Upper lobe of left lung (tissue), 6 donors: ENCODE measurements around the gene PKIB. TPM values are rescaled to one million over a fixed set of nuclear protein-coding genes. Genes with fewer than 3 reads are reported as not detected.
A peak's percentile ranks its signal among the peaks of the same experiment; 100 is the strongest.

Experiments used
- ATAC-seq, 2 donors: fragments of 200-7000 bp; cut with Tn5 transposase; one replicate each; pipeline ENCODE4 v1.9.1; 2022; ENCODE audit warnings: mild to moderate bottlenecking in 2 of 2, moderate library complexity in 2 of 2; ENCODE audit not compliant: low FRiP score in 2 of 2
- DNase-seq, 2 donors: peaks; one replicate each; pipeline ENCODE4 v3.0.0-alpha.2; 2019 to 2020
- H3K27ac ChIP-seq, 4 donors: fragments of 200-600 bp; sonication (generic); one replicate each; pipeline ENCODE4 v1.5.1; 2016 to 2019
- H3K27me3 ChIP-seq, 4 donors: fragments of 200-600 bp; sonication (generic); one replicate each; pipeline ENCODE4 v1.5.1; 2017 to 2019
- H3K36me3 ChIP-seq, 4 donors: fragments of 200-600 bp; sonication (generic); one replicate each; pipeline ENCODE4 v1.5.1; 2016 to 2019
- H3K4me1 ChIP-seq, 4 donors: fragments of 200-600 bp; sonication (generic); one replicate each; pipeline ENCODE4 v1.5.1; 2018 to 2019
- H3K4me3 ChIP-seq, 4 donors: fragments of 200-600 bp; sonication (generic); one replicate each; pipeline ENCODE4 v1.5.1; 2017 to 2019; ENCODE audit warnings: mild to moderate bottlenecking in 2 of 4, moderate library complexity in 1 of 4
- H3K9me3 ChIP-seq, 4 donors: fragments of 200-600 bp; sonication (generic); one replicate each; pipeline ENCODE4 v1.5.1; 2018 to 2019
- CTCF ChIP-seq, 6 experiments: fragments of 450-650 bp in 4 of 6; fragments of 200-600 bp in 2 of 6; sonication (generic) in 2 of 6; IDR thresholded peaks; one replicate each; pipeline ENCODE4 v1.5.1; 2016 to 2019; ENCODE audit warnings: antibody characterized with exemption in 6 of 6
- EP300 ChIP-seq, 4 donors: sonication (generic); formaldehyde crosslinking; IDR thresholded peaks; one replicate each; pipeline ENCODE4 v1.5.1; 2017; ENCODE audit warnings: antibody characterized with exemption in 4 of 4, control low read depth in 2 of 4
- POLR2A ChIP-seq, 4 donors: fragments of 450-650 bp; IDR thresholded peaks; one replicate each; pipeline ENCODE4 v1.5.1; 2016 to 2017; ENCODE audit warnings: antibody characterized with exemption in 4 of 4, mild to moderate bottlenecking in 2 of 4
- POLR2AphosphoS5 ChIP-seq, 2 donors: sonication (generic); formaldehyde crosslinking; IDR thresholded peaks; one replicate each; pipeline ENCODE4 v1.5.1; 2017; ENCODE audit warnings: antibody characterized with exemption in 2 of 2
- WGBS, 2 donors: methylation state at CpG; one replicate each; pipeline ENCODE4 v1.1.5; 2017 to 2018; 5-methylcytosine and 5-hydroxymethylcytosine counted together
- total RNA-seq, 6 donors: library from RNA; depleted of rRNA in 4 of 6; stranded (reverse); fragments of >200 nt in 4 of 6; gene quantifications; one replicate each; pipeline versions ENCODE4 v1.1.0 to v1.2.1, GENCODE V29; 2016 to 2021
- donor health status: DM: no; HTN: no; CAD: no; lungs with moderate emphysema.
- donor health status: DM: no; HTN: yes; CAD: no; lungs with severe emphysema.

PKIB gene
- total RNA-seq, 6 donors from 2014 or later: 1.0 to 16.1 (median 3.5) TPM; not detected in 1

GRCh38 chr6:122753000-122753687 is 142.9 kb downstream of the PKIB start:
- ATAC-seq (peak; percentile 44 to 49), DNase-seq (no peak)
- H3K27me3 ChIP-seq: no peaks in the 10 kb centered on the region
- no peaks in the 10 kb centered on the region for H3K9me3 ChIP-seq
- TF ChIP-seq POLR2AphosphoS5 (IDR thresholded peaks at IDR 0.05): no peak
- no peak for TF ChIP-seq EP300 (IDR thresholded peaks at IDR 0.05)
- peak in 1 of 4 donors; percentile 50 for TF ChIP-seq POLR2A (IDR thresholded peaks at IDR 0.05)
- no peak for TF ChIP-seq CTCF (IDR thresholded peaks at IDR 0.05)
- H3K36me3 ChIP-seq: no peaks in the 10 kb centered on the region
- peak overlapping the region in 3 of 4 donors; percentile 30 to 73 (median 62) for H3K27ac ChIP-seq
- 59 to 72% methylated on average over 10 of the region's 10 CpGs for WGBS, 2 donors
- H3K4me3 ChIP-seq: peak overlapping the region in 3 of 4 donors; percentile 28 to 39 (median 30)
- peaks cover 8 to 16% (median 11%) of the 10 kb centered on the region in 4 donors for H3K4me1 ChIP-seq

GRCh38 chr6:122753688-122754056 is 143.5 kb downstream of the PKIB start:
- 46 to 50% methylated on average over 5 of the region's 5 CpGs for WGBS, 2 donors
- Histone ChIP-seq H3K27me3 (no peaks in the 10 kb centered on the region), H3K4me1 (peaks cover 8 to 16% (median 11%) of the 10 kb centered on the region in 4 donors), H3K4me3 (peak overlapping the region in 3 of 4 donors; percentile 28 to 39 (median 30)), H3K27ac (peak overlapping the region in 2 of 4 donors; percentile 66 to 73), H3K36me3 (no peaks in the 10 kb centered on the region), H3K9me3 (no peaks in the 10 kb centered on the region)
- DNase-seq (peak in 1 of 2 donors; percentile 64), ATAC-seq (peak; percentile 51 to 66)
- no peak for TF ChIP-seq POLR2AphosphoS5 (IDR thresholded peaks at IDR 0.05)
- peak in 2 of 4 donors; percentile 29 to 31 for TF ChIP-seq POLR2A (IDR thresholded peaks at IDR 0.05)

- DNase-seq: no peak
- H3K9me3 ChIP-seq: no peaks in the 10 kb centered on the region
- H3K4me3 ChIP-seq: no peak overlapping the region
- ATAC-seq: no peak
- 70 to 74% methylated on average over 5 of the region's 5 CpGs for WGBS, 2 donors
- no peaks in the 10 kb centered on the region for H3K27me3 ChIP-seq
- H3K36me3 ChIP-seq: no peaks in the 10 kb centered on the region
- H3K4me1 ChIP-seq: peaks cover 8 to 16% (median 11%) of the 10 kb centered on the region in 4 donors
- peak overlapping the region in 2 of 4 donors; percentile 13 to 66 for H3K27ac ChIP-seq
- TF ChIP-seq POLR2A (IDR thresholded peaks at IDR 0.05) (no peak), CTCF (IDR thresholded peaks at IDR 0.05) (no peak), POLR2AphosphoS5 (IDR thresholded peaks at IDR 0.05) (no peak), EP300 (IDR thresholded peaks at IDR 0.05) (no peak)
Measured at GRCh38 chr6:122754191-122754731, 144.1 kb downstream of the PKIB start.

- no peaks in the 10 kb centered on the region for H3K9me3 ChIP-seq
- H3K4me1 ChIP-seq: peaks cover 8 to 16% (median 11%) of the 10 kb centered on the region in 4 donors
- TF ChIP-seq POLR2AphosphoS5 (IDR thresholded peaks at IDR 0.05): no peak
- TF ChIP-seq POLR2A (IDR thresholded peaks at IDR 0.05): no peak
- no peak for TF ChIP-seq CTCF (IDR thresholded peaks at IDR 0.05)
- no peak for TF ChIP-seq EP300 (IDR thresholded peaks at IDR 0.05)
- no peak for DNase-seq
- ATAC-seq: no peak
- no peak overlapping the region for H3K4me3 ChIP-seq
- no peak overlapping the region for H3K27ac ChIP-seq
- no peaks in the 10 kb centered on the region for H3K27me3 ChIP-seq
- no peaks in the 10 kb centered on the region for H3K36me3 ChIP-seq
- 78 to 80% methylated on average over 9 of the region's 9 CpGs for WGBS, 2 donors
Measured at GRCh38 chr6:122755901-122756300, 145.7 kb downstream of the PKIB start.

- Histone ChIP-seq H3K27me3 (no peaks in the 10 kb centered on the region), H3K36me3 (no peaks in the 10 kb centered on the region), H3K27ac (no peak overlapping the region), H3K4me1 (peaks cover 0 to 9% (median 6%) of the 10 kb centered on the region in 4 donors), H3K4me3 (no peak overlapping the region), H3K9me3 (no peaks in the 10 kb centered on the region)
- TF ChIP-seq POLR2AphosphoS5 (IDR thresholded peaks at IDR 0.05) (no peak), POLR2A (IDR thresholded peaks at IDR 0.05) (no peak), CTCF (IDR thresholded peaks at IDR 0.05) (no peak), EP300 (IDR thresholded peaks at IDR 0.05) (no peak)
- ATAC-seq: no peak
- no peak for DNase-seq
- 35 to 45% methylated on average over 1 of the region's 1 CpG for WGBS, 2 donors
Measured at GRCh38 chr6:122758927-122759334, 148.7 kb downstream of the PKIB start.
